Measurements from ENCODE around the gene PITPNM2.

DNA sequence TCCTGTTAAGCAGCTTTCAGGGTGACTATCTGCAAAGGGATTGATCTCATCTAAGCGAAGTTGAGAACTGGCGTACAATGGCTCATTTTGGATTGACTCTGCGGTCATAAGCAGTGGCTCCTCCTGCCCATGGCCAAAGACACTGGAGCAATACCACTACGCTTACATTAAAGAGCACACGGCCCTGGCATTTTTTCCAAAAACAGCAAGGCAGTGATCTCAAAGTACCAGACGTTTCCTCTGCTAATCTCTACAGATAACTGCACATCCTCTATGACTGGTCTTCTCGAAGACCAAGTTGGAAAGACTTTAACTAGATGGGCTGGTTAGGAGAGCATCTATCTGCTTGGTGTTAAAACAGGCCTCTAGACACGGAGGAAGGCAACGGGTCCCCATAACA lies 2.7 kb downstream of the PITPNM2 start:
- TF ChIP-seq, protein P1, sequence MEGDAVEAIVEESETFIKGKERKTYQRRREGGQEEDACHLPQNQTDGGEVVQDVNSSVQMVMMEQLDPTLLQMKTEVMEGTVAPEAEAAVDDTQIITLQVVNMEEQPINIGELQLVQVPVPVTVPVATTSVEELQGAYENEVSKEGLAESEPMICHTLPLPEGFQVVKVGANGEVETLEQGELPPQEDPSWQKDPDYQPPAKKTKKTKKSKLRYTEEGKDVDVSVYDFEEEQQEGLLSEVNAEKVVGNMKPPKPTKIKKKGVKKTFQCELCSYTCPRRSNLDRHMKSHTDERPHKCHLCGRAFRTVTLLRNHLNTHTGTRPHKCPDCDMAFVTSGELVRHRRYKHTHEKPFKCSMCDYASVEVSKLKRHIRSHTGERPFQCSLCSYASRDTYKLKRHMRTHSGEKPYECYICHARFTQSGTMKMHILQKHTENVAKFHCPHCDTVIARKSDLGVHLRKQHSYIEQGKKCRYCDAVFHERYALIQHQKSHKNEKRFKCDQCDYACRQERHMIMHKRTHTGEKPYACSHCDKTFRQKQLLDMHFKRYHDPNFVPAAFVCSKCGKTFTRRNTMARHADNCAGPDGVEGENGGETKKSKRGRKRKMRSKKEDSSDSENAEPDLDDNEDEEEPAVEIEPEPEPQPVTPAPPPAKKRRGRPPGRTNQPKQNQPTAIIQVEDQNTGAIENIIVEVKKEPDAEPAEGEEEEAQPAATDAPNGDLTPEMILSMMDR (IDR thresholded peaks at IDR 0.05) = no peak
- TF ChIP-seq POLR2A (IDR thresholded peaks at IDR 0.05) = no peak
- TF ChIP-seq POLR2AphosphoS5 (IDR thresholded peaks at IDR 0.05) = no peak
